Endodermal cell (in vitro differentiated cells): ENCODE measurements around the gene EPN2. TPM values are rescaled to one million over a fixed set of nuclear protein-coding genes. Genes with fewer than 3 reads are reported as not detected.

Experiments
- DNase-seq: peaks from one replicate; pipeline ENCODE4 v3.0.0-alpha.2; 2017
- H3K27ac ChIP-seq: 2 replicates; pipeline ENCODE4 v1.5.1; 2013; ENCODE audit warnings: mild to moderate bottlenecking, low read depth, low read length, moderate library complexity
- H3K27me3 ChIP-seq: 2 replicates; pipeline ENCODE4 v1.6.1; 2013; ENCODE audit warnings: mild to moderate bottlenecking, low read length, moderate library complexity; ENCODE audit not compliant: insufficient read depth, control insufficient read depth, poor library complexity, severe bottlenecking
- H3K36me3 ChIP-seq: 2 replicates; pipeline ENCODE4 v1.7.0; 2013; ENCODE audit warnings: mild to moderate bottlenecking, low read length, moderate library complexity; ENCODE audit not compliant: control insufficient read depth, insufficient read depth
- H3K4me1 ChIP-seq: one replicate; pipeline ENCODE4 v1.7.0; 2013; ENCODE audit warnings: low read length; ENCODE audit not compliant: control insufficient read depth, insufficient read depth
- H3K4me3 ChIP-seq: 2 replicates; pipeline ENCODE4 v1.5.1; 2013; ENCODE audit warnings: mild to moderate bottlenecking, low read length, moderate library complexity
- H3K9ac ChIP-seq: 2 replicates; pipeline ENCODE4 v1.6.1; 2013; ENCODE audit warnings: mild to moderate bottlenecking, low read length, moderate library complexity; ENCODE audit not compliant: poor library complexity, severe bottlenecking; ENCODE audit errors: extremely low read depth
- H3K9me3 ChIP-seq: 2 replicates; pipeline ENCODE4 v1.6.1; 2013; ENCODE audit warnings: mild to moderate bottlenecking, low read length, moderate library complexity; ENCODE audit not compliant: control insufficient read depth
- H3K27ac Mint-ChIP-seq: 2 replicates; pipeline ENCODE4 v1.8.0; 2020; ENCODE audit warnings: mixed read lengths
- H3K27me3 Mint-ChIP-seq: 2 replicates; pipeline ENCODE4 v1.8.0; 2021; ENCODE audit warnings: mild to moderate bottlenecking, mixed read lengths; ENCODE audit not compliant: insufficient read depth
- H3K36me3 Mint-ChIP-seq: 2 replicates; pipeline ENCODE4 v1.8.0; 2020; ENCODE audit warnings: low read depth, mixed read lengths
- H3K4me1 Mint-ChIP-seq: 2 replicates; pipeline ENCODE4 v1.8.0; 2020; ENCODE audit warnings: mixed read lengths
- H3K4me3 Mint-ChIP-seq: 2 replicates; pipeline ENCODE4 v1.8.0; 2020; ENCODE audit warnings: mild to moderate bottlenecking, moderate library complexity, mixed read lengths
- H3K9me3 Mint-ChIP-seq: 2 replicates; pipeline ENCODE4 v1.8.0; 2020; ENCODE audit warnings: mild to moderate bottlenecking, mixed read lengths
- WGBS, 2 experiments: methylation state at CpG; one replicate each; pipeline versions ENCODE4 v1.1.5 to v1.1.7; 2013; ENCODE audit warnings: missing lambda C conversion rate in 2 of 2, mixed read lengths in 1 of 2; ENCODE audit not compliant: insufficient coverage in 1 of 2, insufficient read length in 1 of 2; 5-methylcytosine and 5-hydroxymethylcytosine counted together
- total RNA-seq, 2 donors: library from RNA; stranded (reverse); fragmentation: NEBNext Ultra II Directional in 1 of 2; extraction: Animal tissue kit (Norgen Biotek cat#: 25700) in 1 of 2; gene quantifications; 2 replicates in 1 of 2; 3 replicates in 1 of 2; pipeline ENCODE4 v1.2.1, GENCODE V29; 2021
- TF ChIP-seq, protein P1 (sequence below): fragments of 200-600 bp; sonication (generic); conservative IDR thresholded peaks from 2 replicates; pipeline ENCODE4 v1.5.0; 2021; ENCODE audit warnings: antibody characterized with exemption, mild to moderate bottlenecking

Gene EPN2
- total RNA-seq, 2 donors from 2014 or later = 46.0 to 50.9 TPM

DNA sequence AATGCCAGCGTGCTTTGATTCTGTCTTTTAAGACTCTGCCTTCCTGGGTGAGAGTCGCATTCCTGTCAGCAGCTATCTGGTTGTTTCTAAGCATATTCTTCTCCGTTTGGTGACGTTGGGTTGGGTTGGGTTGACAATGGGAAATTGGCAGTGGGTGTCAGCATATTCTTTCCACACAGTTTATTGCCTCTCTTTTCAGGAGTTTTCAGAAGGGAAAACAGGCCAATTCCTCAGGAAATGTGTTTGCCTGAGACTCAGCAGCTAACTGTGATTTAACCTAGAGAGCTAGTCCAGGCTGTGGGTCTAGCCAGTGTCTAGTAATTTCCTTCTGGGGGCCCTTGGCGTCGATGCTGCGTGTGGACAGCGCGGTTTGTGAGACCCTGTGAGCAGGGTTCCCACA is 21.2 kb downstream of the EPN2 start:
- Histone ChIP-seq H3K27ac (no peak overlapping the region), H3K9ac (no peak overlapping the region), H3K4me3 (no peak overlapping the region), H3K27me3 (no peaks in the 10 kb centered on the region), H3K9me3 (peaks cover under 1% of the 10 kb centered on the region), H3K4me1 (no peaks in the 10 kb centered on the region), H3K36me3 (no peaks in the 10 kb centered on the region)
- whole genome bisulfite sequencing, 2 experiments = 96 to 98% methylated on average over 7 to 9 of the region's 9 CpGs
- H3K36me3 Mint-ChIP-seq = peaks cover 6% of the 10 kb centered on the region
- DNase-seq = no peak
- peaks cover 7% of the 10 kb centered on the region for H3K4me1 Mint-ChIP-seq
- peak overlapping the region; percentile 50 for H3K27ac Mint-ChIP-seq
- peaks cover 2% of the 10 kb centered on the region for H3K9me3 Mint-ChIP-seq
- H3K27me3 Mint-ChIP-seq = no peaks in the 10 kb centered on the region
- TF ChIP-seq, protein P1, sequence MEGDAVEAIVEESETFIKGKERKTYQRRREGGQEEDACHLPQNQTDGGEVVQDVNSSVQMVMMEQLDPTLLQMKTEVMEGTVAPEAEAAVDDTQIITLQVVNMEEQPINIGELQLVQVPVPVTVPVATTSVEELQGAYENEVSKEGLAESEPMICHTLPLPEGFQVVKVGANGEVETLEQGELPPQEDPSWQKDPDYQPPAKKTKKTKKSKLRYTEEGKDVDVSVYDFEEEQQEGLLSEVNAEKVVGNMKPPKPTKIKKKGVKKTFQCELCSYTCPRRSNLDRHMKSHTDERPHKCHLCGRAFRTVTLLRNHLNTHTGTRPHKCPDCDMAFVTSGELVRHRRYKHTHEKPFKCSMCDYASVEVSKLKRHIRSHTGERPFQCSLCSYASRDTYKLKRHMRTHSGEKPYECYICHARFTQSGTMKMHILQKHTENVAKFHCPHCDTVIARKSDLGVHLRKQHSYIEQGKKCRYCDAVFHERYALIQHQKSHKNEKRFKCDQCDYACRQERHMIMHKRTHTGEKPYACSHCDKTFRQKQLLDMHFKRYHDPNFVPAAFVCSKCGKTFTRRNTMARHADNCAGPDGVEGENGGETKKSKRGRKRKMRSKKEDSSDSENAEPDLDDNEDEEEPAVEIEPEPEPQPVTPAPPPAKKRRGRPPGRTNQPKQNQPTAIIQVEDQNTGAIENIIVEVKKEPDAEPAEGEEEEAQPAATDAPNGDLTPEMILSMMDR = no peak
- no peak overlapping the region for H3K4me3 Mint-ChIP-seq

DNA sequence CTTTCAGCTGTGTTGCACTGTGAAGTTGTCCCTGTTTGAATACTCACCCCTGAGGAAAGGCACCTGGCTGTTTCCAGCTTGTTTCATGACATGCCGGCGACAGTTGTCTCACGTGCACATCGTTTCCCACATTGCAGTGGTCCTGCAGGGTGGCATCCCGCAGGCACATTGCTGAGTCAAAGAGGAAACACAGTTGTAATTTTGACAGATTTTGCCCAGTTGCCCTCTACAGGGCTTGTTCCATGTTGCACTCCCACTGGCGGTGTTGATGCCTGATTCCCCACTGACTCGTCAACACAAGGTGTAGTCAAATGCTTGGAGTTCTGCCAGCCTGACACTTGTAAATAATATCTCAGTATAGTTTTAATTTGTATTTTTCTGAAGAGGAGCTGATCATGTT is 23.8 kb downstream of the EPN2 start:
- Histone ChIP-seq H3K9me3 (no peaks in the 10 kb centered on the region), H3K36me3 (no peaks in the 10 kb centered on the region), H3K27ac (no peak overlapping the region), H3K27me3 (no peaks in the 10 kb centered on the region), H3K9ac (no peak overlapping the region), H3K4me1 (no peaks in the 10 kb centered on the region), H3K4me3 (no peak overlapping the region)
- Mint-ChIP-seq H3K9me3 (no peaks in the 10 kb centered on the region), H3K27ac (no peak overlapping the region), H3K27me3 (no peaks in the 10 kb centered on the region), H3K4me3 (no peak overlapping the region), H3K36me3 (peaks cover 2% of the 10 kb centered on the region), H3K4me1 (peaks cover 10% of the 10 kb centered on the region)
- 87 to 92% methylated on average over 7 of the region's 7 CpGs for WGBS, 2 experiments
- TF ChIP-seq, protein P1 = peak; percentile 57
- no peak for DNase-seq

DNA sequence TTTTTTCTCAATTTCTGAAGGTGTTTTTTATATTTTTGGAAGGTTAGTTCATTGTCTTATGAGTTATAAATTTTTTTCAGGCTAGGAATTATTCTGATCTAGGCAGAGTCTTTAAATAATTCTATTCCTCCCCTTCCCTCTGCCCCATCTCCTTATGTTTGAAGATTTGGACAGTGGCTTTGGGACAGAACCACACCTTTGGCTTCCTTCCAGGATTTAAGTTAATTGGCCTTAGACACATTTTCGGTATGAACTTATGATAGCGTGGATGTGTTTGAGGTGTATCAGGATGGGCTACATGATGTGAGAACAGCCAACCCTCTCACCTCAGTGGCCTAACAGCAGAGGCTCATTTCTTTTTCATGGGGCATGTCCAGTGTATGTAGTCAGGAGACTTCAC is 24.3 kb downstream of the EPN2 start:
- WGBS, 2 experiments = 97% methylated on average over 2 of the region's 2 CpGs; no CpG with 5 or more reads in 1 of the 2 experiments
- peaks cover 10% of the 10 kb centered on the region for H3K4me1 Mint-ChIP-seq
- no peaks in the 10 kb centered on the region for H3K27me3 Mint-ChIP-seq
- peaks cover 2% of the 10 kb centered on the region for H3K36me3 Mint-ChIP-seq
- H3K4me3 ChIP-seq = no peak overlapping the region
- H3K9me3 Mint-ChIP-seq = no peaks in the 10 kb centered on the region
- H3K9me3 ChIP-seq = no peaks in the 10 kb centered on the region
- no peak for DNase-seq
- TF ChIP-seq, protein P1 = no peak
- H3K27me3 ChIP-seq = no peaks in the 10 kb centered on the region
- H3K27ac ChIP-seq = no peak overlapping the region
- no peak overlapping the region for H3K4me3 Mint-ChIP-seq
- no peak overlapping the region for H3K9ac ChIP-seq
- H3K27ac Mint-ChIP-seq = no peak overlapping the region
- H3K36me3 ChIP-seq = no peaks in the 10 kb centered on the region
- H3K4me1 ChIP-seq = no peaks in the 10 kb centered on the region
